Retinal pigment epithelial cell (primary cell): ENCODE results near the gene ZNF536.

Experiments
- DNase-seq: peaks from one replicate; pipeline ENCODE4 v3.0.0-alpha.2; 2010; ENCODE audit warnings: low read depth
- H3K4me3 ChIP-seq: 2 replicates; pipeline ENCODE4 v1.5.1; 2011; ENCODE audit warnings: mild to moderate bottlenecking, low read length, control low read depth, moderate library complexity
- TF ChIP-seq, protein P1 (sequence below): conservative IDR thresholded peaks from 2 replicates; pipeline ENCODE4 v1.5.1; 2011; ENCODE audit warnings: low read depth, low read length, control low read depth, inconsistent platforms

ZNF536 gene

DNA sequence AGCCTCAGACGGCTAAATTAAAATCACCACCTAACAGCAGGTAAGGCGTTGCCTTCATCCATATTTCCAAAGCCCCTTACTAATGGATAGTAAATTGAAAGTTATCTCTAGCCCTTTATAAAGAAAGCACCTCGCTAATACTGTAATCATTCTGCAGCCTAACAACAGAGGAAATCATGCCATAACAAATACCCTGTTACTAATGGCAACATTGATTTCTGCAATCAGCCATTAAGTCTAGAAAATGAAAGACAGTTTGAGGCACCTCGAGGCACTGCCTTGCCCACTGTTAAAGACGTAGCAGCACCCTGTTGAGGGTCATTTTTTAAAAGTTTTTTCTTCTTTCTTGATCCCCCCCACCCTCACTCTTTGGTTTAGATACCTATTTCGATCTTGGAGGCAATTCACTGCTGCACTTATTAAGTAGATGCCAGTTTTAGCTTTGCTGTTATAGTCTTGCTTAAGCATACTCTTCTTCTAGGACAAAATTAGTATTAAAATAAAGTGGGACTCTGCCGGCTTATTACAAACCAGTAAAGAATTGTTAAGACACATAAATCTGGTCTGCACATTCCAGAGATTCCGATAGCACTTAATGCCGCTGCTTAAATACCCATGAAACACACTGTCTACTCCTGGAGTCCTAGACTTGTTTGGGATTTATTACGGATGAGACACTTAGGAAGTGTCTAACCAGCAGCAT is 74.8 kb downstream of the ZNF536 start:
- TF ChIP-seq, protein P1, sequence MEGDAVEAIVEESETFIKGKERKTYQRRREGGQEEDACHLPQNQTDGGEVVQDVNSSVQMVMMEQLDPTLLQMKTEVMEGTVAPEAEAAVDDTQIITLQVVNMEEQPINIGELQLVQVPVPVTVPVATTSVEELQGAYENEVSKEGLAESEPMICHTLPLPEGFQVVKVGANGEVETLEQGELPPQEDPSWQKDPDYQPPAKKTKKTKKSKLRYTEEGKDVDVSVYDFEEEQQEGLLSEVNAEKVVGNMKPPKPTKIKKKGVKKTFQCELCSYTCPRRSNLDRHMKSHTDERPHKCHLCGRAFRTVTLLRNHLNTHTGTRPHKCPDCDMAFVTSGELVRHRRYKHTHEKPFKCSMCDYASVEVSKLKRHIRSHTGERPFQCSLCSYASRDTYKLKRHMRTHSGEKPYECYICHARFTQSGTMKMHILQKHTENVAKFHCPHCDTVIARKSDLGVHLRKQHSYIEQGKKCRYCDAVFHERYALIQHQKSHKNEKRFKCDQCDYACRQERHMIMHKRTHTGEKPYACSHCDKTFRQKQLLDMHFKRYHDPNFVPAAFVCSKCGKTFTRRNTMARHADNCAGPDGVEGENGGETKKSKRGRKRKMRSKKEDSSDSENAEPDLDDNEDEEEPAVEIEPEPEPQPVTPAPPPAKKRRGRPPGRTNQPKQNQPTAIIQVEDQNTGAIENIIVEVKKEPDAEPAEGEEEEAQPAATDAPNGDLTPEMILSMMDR, result no peak
- peak; percentile 64 for DNase-seq
- H3K4me3 ChIP-seq, result no peak overlapping the region

GRCh38 chr19:30447553-30447870 is 75.3 kb downstream of the ZNF536 start:
- TF ChIP-seq, protein P1, result no peak
- DNase-seq, result no peak
- H3K4me3 ChIP-seq, result no peak overlapping the region

DNA sequence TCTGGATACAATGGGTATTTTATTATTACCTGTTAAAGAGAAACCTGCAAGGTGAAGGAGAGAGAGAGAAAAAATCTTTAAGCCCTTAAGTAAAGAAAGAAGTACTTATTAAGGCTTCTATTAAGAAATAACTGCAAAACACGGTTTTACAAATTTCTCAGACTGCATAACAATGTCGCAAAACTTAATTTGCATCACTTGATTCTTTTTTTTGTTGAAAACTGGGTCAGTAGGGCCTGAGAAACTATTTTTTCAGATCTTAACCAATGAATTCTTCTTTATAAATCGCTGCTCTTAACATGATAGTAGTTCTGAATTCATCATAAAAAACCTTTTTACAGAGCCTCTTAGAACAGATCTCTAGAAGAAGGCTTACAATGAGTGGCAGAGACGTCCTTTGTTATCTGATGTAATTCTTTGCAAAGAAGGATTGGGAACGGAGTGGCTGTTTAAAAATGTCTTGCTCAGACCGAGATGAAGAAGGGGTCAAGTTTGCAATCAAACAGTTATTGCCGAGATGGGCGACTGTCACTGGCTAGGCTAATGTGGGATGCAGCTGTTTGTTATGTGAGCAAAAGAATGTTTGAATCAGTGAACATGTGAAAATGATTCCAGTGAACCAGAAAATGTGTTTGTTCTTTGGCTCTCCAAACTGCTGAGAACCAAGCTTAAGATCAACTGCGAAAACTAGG is 76.3 kb downstream of the ZNF536 start:
- TF ChIP-seq, protein P1, result no peak
- DNase-seq, result no peak

DNA sequence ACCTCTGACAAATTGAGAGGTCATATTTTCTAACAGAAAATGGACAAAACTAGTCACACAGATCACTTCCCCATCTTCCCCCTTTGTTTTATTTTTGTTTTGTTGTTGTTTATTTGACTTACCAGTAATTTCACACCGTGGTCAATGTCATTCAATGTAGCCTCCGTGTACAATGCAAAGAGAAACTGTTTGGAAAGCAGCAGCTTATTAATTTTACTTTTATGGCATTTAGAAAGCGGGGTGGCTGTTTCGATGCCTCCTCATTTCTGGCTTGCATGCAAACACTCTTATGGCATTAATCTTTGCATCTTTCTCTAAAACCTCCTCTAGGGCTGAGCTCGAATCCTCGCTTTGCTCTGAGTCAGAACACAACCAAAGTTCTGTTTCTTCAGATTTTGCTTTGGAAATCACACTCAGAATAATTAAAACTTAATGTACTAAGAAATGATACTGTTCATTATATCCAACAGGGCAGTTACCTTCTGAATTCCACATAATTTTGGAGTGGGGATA is 77.0 kb downstream of the ZNF536 start:
- no peak for DNase-seq
- TF ChIP-seq, protein P1, result no peak
- no peak overlapping the region for H3K4me3 ChIP-seq

More for the DNA sequence above, 76.3 kb downstream of the ZNF536 start:
- H3K4me3 ChIP-seq, result no peak overlapping the region

DNA sequence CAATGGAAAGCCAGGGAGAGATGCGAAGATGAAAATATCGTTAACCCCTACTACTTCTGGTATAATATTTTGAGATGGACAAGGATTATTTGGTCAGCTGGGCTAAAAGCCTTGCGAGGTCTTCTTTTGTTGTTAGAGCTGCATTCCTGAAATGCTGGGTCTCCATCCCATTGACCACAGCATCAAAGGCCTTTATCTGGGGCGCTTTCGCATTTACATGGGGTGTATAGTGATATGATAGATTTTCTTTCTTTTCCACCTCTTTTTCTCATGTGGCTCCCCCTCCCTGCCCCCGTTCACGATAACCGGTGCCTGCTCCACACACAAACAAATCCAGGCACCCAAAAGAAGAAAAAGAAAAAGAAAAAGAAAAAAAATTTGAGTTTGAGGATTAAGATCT is 77.5 kb downstream of the ZNF536 start:
- no peak overlapping the region for H3K4me3 ChIP-seq
- DNase-seq, result no peak
- TF ChIP-seq, protein P1, result no peak

- TF ChIP-seq, protein P1, result no peak
- peak overlapping the region; percentile 31 for H3K4me3 ChIP-seq
- no peak for DNase-seq
Measured at GRCh38 chr19:30450100-30450499, 77.9 kb downstream of the ZNF536 start.
